Endothelial cell of umbilical vein (primary cell): Measurements from ENCODE around the gene RBMS3.

Experiments
- EZH2 ChIP-seq: IDR thresholded peaks from 2 replicates; pipeline ENCODE4 v1.6.1; 2012; ENCODE audit warnings: borderline replicate concordance, low read depth, mild to moderate bottlenecking, moderate library complexity, low read length, inconsistent platforms; ENCODE audit not compliant: severe bottlenecking
- GATA2 ChIP-seq: IDR thresholded peaks from 2 replicates; pipeline ENCODE4 v1.7.0; 2011; ENCODE audit warnings: low read depth, mild to moderate bottlenecking, moderate library complexity, mixed read lengths, low read length; ENCODE audit not compliant: insufficient read length, insufficient read depth
- MYC ChIP-seq: IDR thresholded peaks from one replicate; pipeline ENCODE4 v1.6.1; 2011; ENCODE audit warnings: mild to moderate bottlenecking, low read depth, low read length
- POLR2A ChIP-seq: IDR thresholded peaks from 2 replicates; pipeline ENCODE4 v1.6.1; 2012; ENCODE audit warnings: low read depth, mild to moderate bottlenecking, control low read depth, low read length
- TF ChIP-seq, protein P1 (sequence below), 2 donors: IDR thresholded peaks; 1 replicate in 1 of 2; 2 replicates in 1 of 2; pipeline ENCODE4 v1.5.1; 2011; ENCODE audit warnings: low read length in 2 of 2, mild to moderate bottlenecking in 2 of 2, moderate library complexity in 2 of 2, control low read depth in 1 of 2, inconsistent platforms in 1 of 2, low read depth in 1 of 2; ENCODE audit not compliant: insufficient read depth in 1 of 2; ENCODE audit errors: extremely low read depth in 1 of 2
- TF ChIP-seq, protein P2 (sequence below): IDR thresholded peaks from 2 replicates; pipeline ENCODE4 v1.6.1; 2011; ENCODE audit not compliant: insufficient read depth, insufficient read length

DNA sequence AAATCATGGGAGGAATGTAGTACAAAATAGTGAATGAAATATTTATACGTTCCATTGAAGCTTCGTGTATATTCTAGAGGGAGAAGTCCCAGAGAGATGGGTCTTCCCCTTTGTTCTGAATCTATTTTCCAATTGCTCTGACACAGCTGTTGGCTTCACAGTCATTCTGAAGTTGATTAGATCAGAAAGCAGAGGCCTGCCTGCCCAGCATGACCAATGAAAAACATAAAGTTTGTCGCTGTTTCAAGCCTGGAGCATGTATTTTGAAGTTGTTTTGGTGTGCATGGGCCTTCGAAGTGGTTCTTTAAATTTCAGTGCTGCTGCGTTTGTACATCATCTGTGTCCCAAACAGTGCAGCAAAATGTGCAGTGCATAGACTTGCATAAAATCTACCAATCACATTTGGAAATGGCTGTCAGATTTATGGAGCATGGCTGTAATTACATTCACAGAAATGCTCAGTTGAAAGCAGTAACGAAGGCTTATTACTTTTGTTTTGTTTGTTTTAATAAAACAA is 31.0 kb upstream of the RBMS3 start:
- TF ChIP-seq, protein P1, sequence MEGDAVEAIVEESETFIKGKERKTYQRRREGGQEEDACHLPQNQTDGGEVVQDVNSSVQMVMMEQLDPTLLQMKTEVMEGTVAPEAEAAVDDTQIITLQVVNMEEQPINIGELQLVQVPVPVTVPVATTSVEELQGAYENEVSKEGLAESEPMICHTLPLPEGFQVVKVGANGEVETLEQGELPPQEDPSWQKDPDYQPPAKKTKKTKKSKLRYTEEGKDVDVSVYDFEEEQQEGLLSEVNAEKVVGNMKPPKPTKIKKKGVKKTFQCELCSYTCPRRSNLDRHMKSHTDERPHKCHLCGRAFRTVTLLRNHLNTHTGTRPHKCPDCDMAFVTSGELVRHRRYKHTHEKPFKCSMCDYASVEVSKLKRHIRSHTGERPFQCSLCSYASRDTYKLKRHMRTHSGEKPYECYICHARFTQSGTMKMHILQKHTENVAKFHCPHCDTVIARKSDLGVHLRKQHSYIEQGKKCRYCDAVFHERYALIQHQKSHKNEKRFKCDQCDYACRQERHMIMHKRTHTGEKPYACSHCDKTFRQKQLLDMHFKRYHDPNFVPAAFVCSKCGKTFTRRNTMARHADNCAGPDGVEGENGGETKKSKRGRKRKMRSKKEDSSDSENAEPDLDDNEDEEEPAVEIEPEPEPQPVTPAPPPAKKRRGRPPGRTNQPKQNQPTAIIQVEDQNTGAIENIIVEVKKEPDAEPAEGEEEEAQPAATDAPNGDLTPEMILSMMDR (IDR thresholded peaks at IDR 0.05; ENCODE audit: extremely low read depth in 1 of 2, insufficient read depth in 1 of 2, low read depth in 1 of 2, low read length in 2 of 2) = no peak
- TF ChIP-seq, protein P2, sequence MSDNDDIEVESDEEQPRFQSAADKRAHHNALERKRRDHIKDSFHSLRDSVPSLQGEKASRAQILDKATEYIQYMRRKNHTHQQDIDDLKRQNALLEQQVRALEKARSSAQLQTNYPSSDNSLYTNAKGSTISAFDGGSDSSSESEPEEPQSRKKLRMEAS = no peak
- no peak for TF ChIP-seq GATA2
- no peak for TF ChIP-seq POLR2A
- TF ChIP-seq MYC = no peak
- no peak for TF ChIP-seq EZH2
